GM23338 (cell line): ENCODE data around the gene TMEM217.

Experiments
- CTCF ChIP-seq, 2 experiments: fragments of 200-600 bp in 1 of 2; sonication (generic) in 1 of 2; conservative IDR thresholded peaks; 2 replicates each; pipeline versions ENCODE4 v1.5.1 to v1.6.1; 2016 to 2017; ENCODE audit warnings: antibody characterized with exemption in 2 of 2, low read depth in 2 of 2, mild to moderate bottlenecking in 2 of 2, moderate library complexity in 1 of 2
- EZH2 ChIP-seq: fragments of 200-600 bp; sonication (generic); IDR thresholded peaks from one replicate; pipeline ENCODE4 v1.8.0; 2017; ENCODE audit warnings: antibody characterized with exemption, mild to moderate bottlenecking, low read depth; ENCODE audit not compliant: unreplicated experiment
- JUNB ChIP-seq: IDR thresholded peaks from one replicate; pipeline ENCODE4 v1.6.1; 2016; ENCODE audit warnings: antibody characterized with exemption; ENCODE audit not compliant: unreplicated experiment
- POLR2AphosphoS5 ChIP-seq: IDR thresholded peaks from 2 replicates; pipeline ENCODE4 v1.6.1; 2016; ENCODE audit warnings: antibody characterized with exemption, low read depth
- TF ChIP-seq, protein P1 (sequence below): IDR thresholded peaks from one replicate; pipeline ENCODE4 v1.6.1; 2018; ENCODE audit warnings: antibody characterized with exemption; ENCODE audit not compliant: unreplicated experiment

DNA sequence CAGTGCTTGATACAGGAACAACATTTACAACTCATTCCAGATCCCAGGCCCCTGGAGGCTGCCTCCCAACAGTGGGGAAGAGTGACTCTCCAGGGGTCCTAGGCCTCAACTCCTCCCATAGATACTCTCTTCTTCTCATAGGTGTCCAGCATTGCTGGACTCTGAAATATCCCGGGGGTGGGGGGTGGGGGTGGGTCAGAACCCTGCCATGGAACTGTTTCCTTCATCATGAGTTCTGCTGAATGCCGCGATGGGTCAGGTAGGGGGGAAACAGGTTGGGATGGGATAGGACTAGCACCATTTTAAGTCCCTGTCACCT is 83.8 kb downstream of the TMEM217 start:
- TF ChIP-seq POLR2AphosphoS5 (no peak), CTCF (conservative IDR thresholded peaks at IDR 0.05; ENCODE audit: low read depth in 2 of 2) (no peak), JUNB (no peak), EZH2 (no peak)
- TF ChIP-seq, protein P1, sequence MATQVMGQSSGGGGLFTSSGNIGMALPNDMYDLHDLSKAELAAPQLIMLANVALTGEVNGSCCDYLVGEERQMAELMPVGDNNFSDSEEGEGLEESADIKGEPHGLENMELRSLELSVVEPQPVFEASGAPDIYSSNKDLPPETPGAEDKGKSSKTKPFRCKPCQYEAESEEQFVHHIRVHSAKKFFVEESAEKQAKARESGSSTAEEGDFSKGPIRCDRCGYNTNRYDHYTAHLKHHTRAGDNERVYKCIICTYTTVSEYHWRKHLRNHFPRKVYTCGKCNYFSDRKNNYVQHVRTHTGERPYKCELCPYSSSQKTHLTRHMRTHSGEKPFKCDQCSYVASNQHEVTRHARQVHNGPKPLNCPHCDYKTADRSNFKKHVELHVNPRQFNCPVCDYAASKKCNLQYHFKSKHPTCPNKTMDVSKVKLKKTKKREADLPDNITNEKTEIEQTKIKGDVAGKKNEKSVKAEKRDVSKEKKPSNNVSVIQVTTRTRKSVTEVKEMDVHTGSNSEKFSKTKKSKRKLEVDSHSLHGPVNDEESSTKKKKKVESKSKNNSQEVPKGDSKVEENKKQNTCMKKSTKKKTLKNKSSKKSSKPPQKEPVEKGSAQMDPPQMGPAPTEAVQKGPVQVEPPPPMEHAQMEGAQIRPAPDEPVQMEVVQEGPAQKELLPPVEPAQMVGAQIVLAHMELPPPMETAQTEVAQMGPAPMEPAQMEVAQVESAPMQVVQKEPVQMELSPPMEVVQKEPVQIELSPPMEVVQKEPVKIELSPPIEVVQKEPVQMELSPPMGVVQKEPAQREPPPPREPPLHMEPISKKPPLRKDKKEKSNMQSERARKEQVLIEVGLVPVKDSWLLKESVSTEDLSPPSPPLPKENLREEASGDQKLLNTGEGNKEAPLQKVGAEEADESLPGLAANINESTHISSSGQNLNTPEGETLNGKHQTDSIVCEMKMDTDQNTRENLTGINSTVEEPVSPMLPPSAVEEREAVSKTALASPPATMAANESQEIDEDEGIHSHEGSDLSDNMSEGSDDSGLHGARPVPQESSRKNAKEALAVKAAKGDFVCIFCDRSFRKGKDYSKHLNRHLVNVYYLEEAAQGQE: no peak
